Progenitor cell of endocrine pancreas (in vitro differentiated cells): ENCODE measurements around the gene RALGAPA1. TPM values are rescaled to one million over a fixed set of nuclear protein-coding genes. Genes with fewer than 3 reads are reported as not detected.

Source experiments
- DNase-seq: peaks from one replicate; pipeline ENCODE4 v3.0.0; 2021; ENCODE audit warnings: low spot score; ENCODE audit not compliant: unreplicated experiment
- H3K27ac Mint-ChIP-seq: 2 replicates; pipeline ENCODE4 v1.8.0; 2021; ENCODE audit warnings: mild to moderate bottlenecking, moderate library complexity, mixed read lengths
- H3K27me3 Mint-ChIP-seq: 2 replicates; pipeline ENCODE4 v1.8.0; 2021; ENCODE audit warnings: mixed read lengths
- H3K36me3 Mint-ChIP-seq: 2 replicates; pipeline ENCODE4 v1.8.0; 2022; ENCODE audit warnings: mixed read lengths; ENCODE audit not compliant: insufficient read depth
- H3K4me1 Mint-ChIP-seq: 2 replicates; pipeline ENCODE4 v1.8.0; 2021; ENCODE audit warnings: low read depth, mixed read lengths
- H3K4me3 Mint-ChIP-seq: 2 replicates; pipeline ENCODE4 v1.8.0; 2021; ENCODE audit warnings: low read depth, mild to moderate bottlenecking, moderate library complexity, mixed read lengths
- H3K9me3 Mint-ChIP-seq: 2 replicates; pipeline ENCODE4 v1.8.0; 2021; ENCODE audit warnings: low read depth, mixed read lengths
- CTCF ChIP-seq: fragments of 200-600 bp; sonication (generic); IDR thresholded peaks from one replicate; pipeline ENCODE4 v1.5.0; 2021; ENCODE audit warnings: antibody characterized with exemption, mild to moderate bottlenecking; ENCODE audit not compliant: unreplicated experiment
- total RNA-seq: library from RNA; stranded (reverse); gene quantifications from 2 replicates; pipeline ENCODE4 v1.2.1, GENCODE V29; 2021

RALGAPA1 gene
- total RNA-seq, 1 donor from 2014 or later, result 58.7 TPM

GRCh38 chr14:35725930-35726329 is 83.2 kb downstream of the RALGAPA1 start:
- no peak for TF ChIP-seq CTCF
- no peaks in the 10 kb centered on the region for H3K27me3 Mint-ChIP-seq
- DNase-seq, result no peak
- H3K27ac Mint-ChIP-seq, result no peak overlapping the region
- H3K4me3 Mint-ChIP-seq, result no peak overlapping the region
- no peaks in the 10 kb centered on the region for H3K9me3 Mint-ChIP-seq
- peaks cover 3% of the 10 kb centered on the region for H3K36me3 Mint-ChIP-seq
- H3K4me1 Mint-ChIP-seq, result no peaks in the 10 kb centered on the region

GRCh38 chr14:35715079-35715478 is 94.0 kb downstream of the RALGAPA1 start:
- Mint-ChIP-seq H3K4me1 (no peaks in the 10 kb centered on the region), H3K4me3 (no peak overlapping the region), H3K27me3 (no peaks in the 10 kb centered on the region), H3K9me3 (no peaks in the 10 kb centered on the region), H3K27ac (no peak overlapping the region), H3K36me3 (peaks cover 18% of the 10 kb centered on the region)
- no peak for TF ChIP-seq CTCF
- no peak for DNase-seq

- DNase-seq, result no peak
- H3K36me3 Mint-ChIP-seq, result peaks cover 29% of the 10 kb centered on the region
- peaks cover 4% of the 10 kb centered on the region for H3K9me3 Mint-ChIP-seq
- TF ChIP-seq CTCF, result no peak
- no peaks in the 10 kb centered on the region for H3K4me1 Mint-ChIP-seq
- H3K27ac Mint-ChIP-seq, result no peak overlapping the region
- no peaks in the 10 kb centered on the region for H3K27me3 Mint-ChIP-seq
- no peak overlapping the region for H3K4me3 Mint-ChIP-seq
Measured at GRCh38 chr14:35712466-35712865, 96.6 kb downstream of the RALGAPA1 start.

- TF ChIP-seq CTCF, result no peak
- no peak for DNase-seq
- no peak overlapping the region for H3K4me3 Mint-ChIP-seq
- no peak overlapping the region for H3K27ac Mint-ChIP-seq
- no peaks in the 10 kb centered on the region for H3K27me3 Mint-ChIP-seq
- peaks cover 30% of the 10 kb centered on the region for H3K36me3 Mint-ChIP-seq
- H3K4me1 Mint-ChIP-seq, result no peaks in the 10 kb centered on the region
- H3K9me3 Mint-ChIP-seq, result peaks cover 4% of the 10 kb centered on the region
Measured at GRCh38 chr14:35708062-35708461, 101.0 kb downstream of the RALGAPA1 start.

GRCh38 chr14:35705636-35706035 is 103.5 kb downstream of the RALGAPA1 start:
- no peak for TF ChIP-seq CTCF
- Mint-ChIP-seq H3K36me3 (peaks cover 29% of the 10 kb centered on the region), H3K4me3 (no peak overlapping the region), H3K9me3 (peaks cover 4% of the 10 kb centered on the region), H3K27ac (no peak overlapping the region), H3K27me3 (no peaks in the 10 kb centered on the region), H3K4me1 (no peaks in the 10 kb centered on the region)
- no peak for DNase-seq
